H1 (cell line): Measurements from ENCODE around the gene ELOA. TPM values are rescaled to one million over a fixed set of nuclear protein-coding genes. Genes with fewer than 3 reads are reported as not detected.

Source experiments
- polyA plus RNA-seq, 7 experiments: library from polyadenylated mRNA; depleted of rRNA in 3 of 7; stranded (reverse) in 5 of 7; unstranded in 2 of 7; fragments of >200 nt in 5 of 7; fragments of 200-250 nt in 2 of 7; gene quantifications; 1 replicate in 5 of 7; 2 replicates in 1 of 7; 4 replicates in 1 of 7; pipeline versions ENCODE4 v1.2.1 to v1.2.3, GENCODE V29; 2011 to 2013; ENCODE audit warnings: missing spikeins in 2 of 7, mixed read lengths in 2 of 7
- total RNA-seq: library from RNA; stranded (reverse); fragmentation: NEBNext Ultra II Directional; extraction: Animal tissue kit (Norgen Biotek cat#: 25700); gene quantifications from 2 replicates; pipeline ENCODE4 v1.2.1, GENCODE V29; 2021

Gene ELOA
- total and polyA plus RNA-seq, 2 of the 8 experiments (the other 6 are each of a cell fraction or from before 2014, with no cell fraction given) = 15.7 to 61.1 TPM

Other genes starting within 250 kb of the ELOA start
- 6.1 and 7.0 TPM in 2 replicates for gene E2F2, start 212.2 kb upstream of the ELOA start, total RNA-seq
- 1.8 and 2.3 TPM in 2 replicates for gene E2F2, start 212.2 kb upstream of the ELOA start, polyA plus RNA-seq (2011; rRNA removed)
- gene ID3, start 184.0 kb upstream of the ELOA start, total RNA-seq = 240 and 252 TPM in 2 replicates
- gene ID3, start 184.0 kb upstream of the ELOA start, polyA plus RNA-seq (2011; rRNA removed) = 304 and 490 TPM in 2 replicates
- 1,426 and 1,499 TPM in 2 replicates for gene RPL11, start 51.7 kb upstream of the ELOA start, total RNA-seq
- gene RPL11, start 51.7 kb upstream of the ELOA start, polyA plus RNA-seq (2011; rRNA removed) = 760 and 1,192 TPM in 2 replicates
- 65.0 and 68.8 TPM in 2 replicates for gene PITHD1, start 34.9 kb downstream of the ELOA start, total RNA-seq
- gene PITHD1, start 34.9 kb downstream of the ELOA start, polyA plus RNA-seq (2011; rRNA removed) = 50.4 and 67.4 TPM in 2 replicates
- gene LYPLA2, start 47.7 kb downstream of the ELOA start, total RNA-seq = 138 and 152 TPM in 2 replicates
- gene LYPLA2, start 47.7 kb downstream of the ELOA start, polyA plus RNA-seq (2011; rRNA removed) = 211 and 231 TPM in 2 replicates
- 26.0 and 29.9 TPM in 2 replicates for gene GALE, start 57.3 kb downstream of the ELOA start, total RNA-seq
- 33.9 and 36.1 TPM in 2 replicates for gene GALE, start 57.3 kb downstream of the ELOA start, polyA plus RNA-seq (2011; rRNA removed)
- 13.7 and 15.6 TPM in 2 replicates for gene HMGCL, start 82.0 kb downstream of the ELOA start, total RNA-seq
- 19.5 and 24.3 TPM in 2 replicates for gene HMGCL, start 82.0 kb downstream of the ELOA start, polyA plus RNA-seq (2011; rRNA removed)
- gene FUCA1, start 124.8 kb downstream of the ELOA start, total RNA-seq = 6.4 and 7.1 TPM in 2 replicates
- gene FUCA1, start 124.8 kb downstream of the ELOA start, polyA plus RNA-seq (2011; rRNA removed) = 4.0 and 5.9 TPM in 2 replicates
- gene CNR2, start 169.9 kb downstream of the ELOA start, total RNA-seq = not detected in 2 replicates
- not detected in 2 replicates for gene CNR2, start 169.9 kb downstream of the ELOA start, polyA plus RNA-seq (2011; rRNA removed)
- 139 and 147 TPM in 2 replicates for gene PNRC2, start 216.4 kb downstream of the ELOA start, total RNA-seq
- gene PNRC2, start 216.4 kb downstream of the ELOA start, polyA plus RNA-seq (2011; rRNA removed) = 57.5 and 84.0 TPM in 2 replicates
- gene SRSF10, start 236.9 kb downstream of the ELOA start, total RNA-seq = 194 TPM in 2 replicates
- gene SRSF10, start 236.9 kb downstream of the ELOA start, polyA plus RNA-seq (2011; rRNA removed) = 155 and 164 TPM in 2 replicates